Measurements from ENCODE around the gene KLF16.
"Not testable (repeated sequence)": the region's sequence is repeated elsewhere in the genome, so short reads cannot be mapped to it uniquely, and the experiment has no call there.

The KLF16 gene
- total RNA-seq: 11.2 to 18.6 (median 13.5) reads per million in 4 experiments

- no peak for DNase-seq
Observed at GRCh38 chr19:1863328-1863637, at the start of gene KLF16. TSS of gene KLF16 (minus strand) at chr19:1863579. CDS start at chr19:1863497, 82 bp downstream.

DNA sequence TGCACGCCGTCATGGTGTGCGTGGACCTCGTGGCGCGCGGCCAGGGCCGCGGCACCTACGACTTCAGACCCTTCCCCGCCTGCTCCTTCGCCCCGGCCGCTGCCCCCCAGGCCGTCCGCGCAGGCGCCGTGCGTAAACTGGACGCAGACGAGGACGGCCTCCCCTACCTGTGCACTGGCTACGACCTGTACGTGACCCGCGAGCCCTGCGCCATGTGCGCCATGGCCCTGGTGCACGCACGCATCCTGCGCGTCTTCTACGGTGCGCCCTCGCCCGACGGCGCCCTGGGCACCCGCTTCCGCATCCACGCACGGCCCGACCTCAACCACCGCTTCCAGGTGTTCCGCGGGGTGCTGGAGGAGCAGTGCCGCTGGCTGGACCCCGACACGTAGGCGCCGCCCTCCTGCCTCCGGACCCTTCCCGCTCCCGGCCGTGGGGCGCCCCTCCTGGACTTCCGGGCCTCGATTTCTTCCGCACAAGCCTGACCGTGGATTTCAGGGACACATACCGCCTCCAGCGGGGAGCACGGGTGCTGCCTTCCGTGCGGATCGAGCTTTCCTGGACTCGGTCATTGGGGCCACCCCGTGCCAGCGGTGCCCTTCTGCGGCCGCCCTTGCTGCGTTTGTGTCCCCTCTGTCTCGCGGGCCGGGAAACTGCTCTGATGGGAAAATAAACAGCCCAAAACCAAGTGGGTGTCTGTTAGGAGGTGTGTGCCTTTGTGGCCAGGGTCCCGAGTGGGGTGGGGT, 49.6 kb upstream of the KLF16 start:
- DNase-seq: no peak

DNA sequence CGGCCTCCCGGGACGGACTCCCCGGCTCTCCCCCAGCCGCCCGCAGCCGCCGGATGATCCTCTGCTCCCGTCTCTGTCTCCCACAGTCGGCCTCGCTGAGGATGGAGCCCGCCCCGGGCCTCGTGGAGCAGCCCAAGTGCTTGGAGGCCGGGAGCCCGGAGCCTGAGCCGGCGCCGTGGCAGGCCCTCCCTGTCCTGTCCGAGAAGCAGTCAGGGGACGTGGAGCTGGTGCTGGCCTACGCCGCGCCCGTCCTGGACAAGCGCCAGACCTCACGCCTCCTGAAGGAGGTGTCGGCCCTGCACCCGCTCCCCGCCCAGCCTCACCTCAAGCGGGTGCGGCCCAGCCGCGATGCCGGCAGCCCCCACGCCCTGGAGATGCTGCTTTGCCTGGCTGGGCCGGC, 48.6 kb upstream of the KLF16 start:
- DNase-seq: no peak

DNA sequence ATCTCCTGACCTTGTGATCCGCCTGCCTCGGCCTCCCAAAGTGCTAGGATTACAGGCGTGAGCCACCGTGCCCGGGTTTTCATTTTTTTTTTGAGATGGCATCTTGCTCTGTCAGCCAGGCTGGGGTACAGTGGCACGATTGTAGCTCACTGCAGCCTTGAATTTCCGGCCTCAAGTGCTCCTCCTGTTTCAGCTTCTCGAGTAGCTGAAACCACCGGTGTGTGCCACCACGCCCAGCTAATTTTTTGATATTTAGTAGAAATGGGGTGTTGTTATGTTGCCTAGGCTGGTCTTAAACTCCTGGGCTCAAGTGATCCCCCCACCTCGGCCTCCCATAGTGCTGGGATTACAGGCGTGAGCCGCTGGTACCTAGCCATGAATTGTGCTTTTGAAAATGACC, 47.7 kb upstream of the KLF16 start:
- no peak for DNase-seq

DNA sequence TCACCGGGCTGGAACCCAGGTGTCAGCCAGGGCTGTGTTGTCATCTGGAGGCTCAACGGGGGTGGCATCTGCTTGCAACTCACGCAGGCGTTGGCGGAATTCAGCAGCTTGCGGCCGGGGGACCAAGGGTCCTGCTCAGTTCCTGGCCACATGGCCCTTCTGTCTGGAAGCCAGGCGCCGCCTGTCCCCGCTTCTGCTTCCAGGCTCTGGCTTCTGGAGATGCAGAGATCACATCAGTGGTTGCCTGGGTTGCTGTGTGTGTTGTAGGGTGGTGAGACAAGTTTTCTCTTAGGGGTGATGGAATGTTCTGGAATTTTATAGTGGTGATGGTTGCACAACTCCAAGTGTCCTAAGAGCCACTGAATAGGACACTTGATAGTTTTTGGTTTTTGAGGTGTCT, 46.8 kb upstream of the KLF16 start:
- no peak for DNase-seq

DNA sequence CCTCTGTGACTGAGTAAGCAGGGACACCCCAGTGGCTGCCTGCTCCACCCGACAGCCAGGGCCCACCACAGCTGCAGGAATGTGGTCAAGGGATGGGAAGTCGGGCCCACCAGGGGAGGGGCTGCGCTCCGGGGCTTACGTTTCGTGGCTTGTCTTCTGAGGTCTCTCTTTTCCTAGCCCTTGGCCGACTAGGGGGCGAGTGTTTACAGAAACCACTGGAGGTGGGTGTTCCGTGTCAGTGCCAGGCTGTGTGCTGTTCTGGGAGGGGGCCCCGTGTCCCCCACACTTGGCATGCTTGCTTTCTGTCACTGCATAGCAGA, 46.3 kb upstream of the KLF16 start:
- DNase-seq: no peak

GRCh38 chr19:1908364-1908678, 44.9 kb upstream of the KLF16 start:
- DNase-seq: no peak

DNA sequence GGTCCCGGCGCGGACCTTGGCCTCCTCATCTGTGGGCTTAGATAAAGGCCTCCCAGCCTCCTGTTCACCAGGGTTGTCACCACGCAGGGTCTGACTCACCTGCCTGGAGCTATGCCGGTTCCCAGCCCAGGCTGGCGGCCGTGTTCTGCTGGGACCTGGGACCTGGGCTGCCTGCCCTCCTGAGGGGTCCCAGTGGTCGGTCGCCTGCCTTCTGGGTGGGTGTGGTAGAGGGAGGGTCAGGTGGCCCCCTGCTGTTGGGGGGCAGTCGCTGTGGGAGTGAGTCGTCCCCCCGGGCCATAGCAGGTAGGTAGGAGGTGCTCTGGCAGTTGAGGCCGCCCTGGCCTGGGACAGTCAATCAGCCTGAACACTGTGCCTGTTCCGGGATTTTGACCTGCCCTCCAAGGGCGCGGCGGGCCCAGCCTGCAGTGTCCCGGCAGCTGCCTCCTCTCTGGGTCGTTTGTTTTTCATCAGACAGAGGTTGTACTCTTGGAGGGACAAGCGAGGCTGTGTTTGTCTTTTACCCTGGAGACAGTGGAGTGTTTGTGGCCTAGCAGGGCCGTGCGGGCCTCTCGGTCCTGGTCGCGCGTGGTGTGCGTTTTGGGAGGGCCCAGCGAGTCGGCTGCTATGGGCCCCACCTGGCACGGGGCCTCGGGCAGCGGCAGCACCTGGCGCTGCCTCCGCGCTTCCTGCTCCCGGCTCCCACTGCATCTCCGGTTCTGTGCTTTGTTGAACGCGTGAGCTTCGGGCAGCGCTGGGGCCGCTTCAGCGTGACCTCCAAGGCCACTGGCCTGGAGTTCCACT, 44.4 kb upstream of the KLF16 start:
- DNase-seq: no peak

GRCh38 chr19:1906985-1907562, 43.7 kb upstream of the KLF16 start:
- DNase-seq: no peak

GRCh38 chr19:1905863-1906375, 42.5 kb upstream of the KLF16 start:
- DNase-seq: no peak

- DNase-seq: peak; percentile 91
Observed at GRCh38 chr19:1905110-1905862, 41.9 kb upstream of the KLF16 start, which contains the start of the genes ADAT3 and SCAMP4. TSS of gene ADAT3 (plus strand) at chr19:1905399. CDS start at chr19:1912048, 6,649 bp downstream. TSS of gene SCAMP4 (plus strand) at chr19:1905399. CDS start at chr19:1915020, 9,621 bp downstream.

DNA sequence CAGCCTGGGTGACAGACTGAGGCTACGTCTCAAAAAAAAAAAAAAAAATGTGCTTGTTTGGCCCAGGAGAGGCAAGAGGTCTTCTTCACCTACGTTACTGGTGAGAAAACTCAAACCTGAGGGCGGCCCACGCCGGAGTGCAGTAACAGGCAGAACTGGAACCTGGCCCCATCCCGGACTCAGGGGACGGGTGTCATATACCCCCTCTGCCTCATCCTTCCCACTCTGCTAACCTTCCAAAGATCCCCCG, 41.4 kb upstream of the KLF16 start:
- no peak for DNase-seq

DNA sequence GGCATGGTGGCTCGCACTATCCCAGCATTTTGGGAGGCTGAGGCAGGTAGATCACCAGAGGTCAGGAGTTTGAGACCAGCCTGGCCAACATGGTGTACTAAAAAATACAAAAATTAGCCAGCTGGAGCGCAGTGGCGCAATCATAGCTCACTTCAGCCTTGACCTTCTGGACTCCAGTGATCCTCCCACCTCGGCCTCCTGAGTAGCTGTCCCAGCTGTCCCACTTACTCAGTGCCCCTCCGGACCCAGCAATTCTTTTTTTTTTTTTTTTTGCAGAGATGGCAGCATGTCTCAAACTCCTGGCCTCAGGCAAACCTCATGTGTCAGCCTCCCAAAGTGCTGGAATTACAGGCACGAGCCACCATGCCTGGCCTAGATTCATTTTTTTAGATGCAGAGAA, 39.5 kb upstream of the KLF16 start:
- DNase-seq: no peak

DNA sequence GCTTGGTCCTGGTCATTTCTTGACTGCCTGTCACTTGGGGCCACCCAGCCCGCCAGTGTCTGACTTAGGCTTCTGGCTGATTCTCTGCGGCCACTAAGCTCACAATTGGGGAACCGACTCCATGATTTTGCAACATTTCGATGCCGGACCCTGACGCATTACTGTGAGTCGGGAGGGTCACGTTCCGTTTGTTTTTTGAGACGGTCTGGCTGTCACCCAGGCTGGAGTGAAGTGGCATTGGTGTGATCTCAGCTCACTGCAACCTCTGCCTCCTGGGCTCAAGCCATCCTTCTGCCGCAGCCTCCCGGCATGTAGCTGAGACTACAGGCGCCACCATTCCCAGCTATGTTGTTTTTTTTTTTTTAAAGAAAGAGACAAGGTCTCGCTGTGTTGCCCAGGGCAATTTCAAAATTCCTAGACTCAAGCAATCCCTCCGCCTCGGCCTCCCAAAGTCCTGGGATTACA, 38.6 kb upstream of the KLF16 start:
- no peak for DNase-seq

GRCh38 chr19:1896508-1896907, 33.1 kb upstream of the KLF16 start:
- no peak for DNase-seq

DNA sequence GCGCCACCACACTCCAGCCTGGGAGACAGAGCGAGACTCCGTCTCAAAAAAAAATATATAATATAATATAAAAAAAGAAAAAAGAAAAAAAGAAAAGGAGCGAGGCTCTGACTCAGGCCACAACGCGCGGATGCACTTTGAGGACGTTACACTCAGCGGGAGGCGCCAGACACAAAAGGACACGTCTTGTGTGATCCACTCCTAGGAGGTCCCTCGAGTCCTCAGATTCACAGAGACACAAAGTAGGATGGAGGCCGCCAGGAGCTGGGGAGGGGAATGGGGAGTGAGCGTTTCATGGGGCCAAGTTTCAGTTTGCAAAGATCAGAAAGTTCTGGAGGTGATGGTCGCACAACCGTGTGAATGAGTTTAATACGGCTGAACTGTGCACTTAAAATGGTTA, 30.4 kb upstream of the KLF16 start:
- DNase-seq: no peak

DNA sequence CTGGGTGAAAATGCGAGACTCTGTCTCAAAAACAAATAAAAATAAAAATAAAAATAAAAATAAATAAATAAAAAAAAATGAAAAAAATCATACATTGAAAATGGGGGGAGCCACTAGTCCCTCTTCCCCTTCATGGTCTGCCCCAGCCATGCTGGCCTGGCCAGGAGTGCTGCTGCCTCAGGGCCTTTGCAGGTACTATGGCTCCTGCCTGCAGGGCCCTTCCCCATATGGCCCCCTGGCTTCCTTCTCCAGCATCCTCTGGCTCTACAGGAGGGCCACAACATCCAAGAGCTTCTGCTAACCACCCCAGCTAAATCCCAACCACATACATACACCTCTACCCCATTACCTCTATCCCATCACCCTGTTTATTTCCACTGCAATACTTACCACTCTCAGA, 26.5 kb upstream of the KLF16 start:
- DNase-seq: no peak

DNA sequence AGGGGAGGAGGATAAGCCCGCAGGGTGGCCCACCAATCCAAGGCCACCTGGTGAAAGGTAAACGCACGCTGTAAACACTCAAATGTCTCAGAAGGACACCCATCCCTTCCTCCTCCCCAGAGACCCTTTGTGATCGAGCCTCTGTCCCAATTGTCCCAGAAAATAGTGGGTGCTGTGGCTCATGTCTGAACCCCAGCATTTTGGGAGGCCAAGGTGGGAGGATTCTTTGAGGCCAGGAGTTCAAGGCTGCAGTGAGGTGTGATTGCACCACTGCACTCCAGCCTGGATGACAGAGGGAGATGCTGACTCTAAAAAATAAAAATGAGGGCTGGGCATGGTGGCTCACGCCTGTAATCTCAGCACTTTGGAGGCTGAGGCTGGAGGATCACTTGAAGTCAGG, 25.0 kb upstream of the KLF16 start:
- no peak for DNase-seq

DNA sequence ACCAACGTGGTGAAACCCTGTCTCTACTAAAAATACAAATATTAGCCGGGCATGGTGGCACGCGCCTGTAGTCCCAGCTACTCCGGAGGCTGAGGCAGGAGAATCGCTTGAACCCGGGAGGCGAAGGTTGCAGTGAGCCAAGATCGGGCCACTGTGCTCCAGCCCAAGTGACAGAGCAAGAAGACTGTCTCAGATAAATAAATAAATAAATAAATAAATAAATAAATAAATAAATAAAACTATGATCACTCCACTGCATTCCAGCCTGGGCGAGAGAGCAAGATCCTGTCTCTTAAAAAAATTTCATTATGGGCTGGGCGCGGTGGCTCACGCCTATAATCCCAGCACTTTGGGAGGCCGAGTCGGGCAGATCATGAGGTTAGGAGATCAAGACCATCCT, 23.0 kb upstream of the KLF16 start:
- DNase-seq: not testable (repeated sequence)

DNA sequence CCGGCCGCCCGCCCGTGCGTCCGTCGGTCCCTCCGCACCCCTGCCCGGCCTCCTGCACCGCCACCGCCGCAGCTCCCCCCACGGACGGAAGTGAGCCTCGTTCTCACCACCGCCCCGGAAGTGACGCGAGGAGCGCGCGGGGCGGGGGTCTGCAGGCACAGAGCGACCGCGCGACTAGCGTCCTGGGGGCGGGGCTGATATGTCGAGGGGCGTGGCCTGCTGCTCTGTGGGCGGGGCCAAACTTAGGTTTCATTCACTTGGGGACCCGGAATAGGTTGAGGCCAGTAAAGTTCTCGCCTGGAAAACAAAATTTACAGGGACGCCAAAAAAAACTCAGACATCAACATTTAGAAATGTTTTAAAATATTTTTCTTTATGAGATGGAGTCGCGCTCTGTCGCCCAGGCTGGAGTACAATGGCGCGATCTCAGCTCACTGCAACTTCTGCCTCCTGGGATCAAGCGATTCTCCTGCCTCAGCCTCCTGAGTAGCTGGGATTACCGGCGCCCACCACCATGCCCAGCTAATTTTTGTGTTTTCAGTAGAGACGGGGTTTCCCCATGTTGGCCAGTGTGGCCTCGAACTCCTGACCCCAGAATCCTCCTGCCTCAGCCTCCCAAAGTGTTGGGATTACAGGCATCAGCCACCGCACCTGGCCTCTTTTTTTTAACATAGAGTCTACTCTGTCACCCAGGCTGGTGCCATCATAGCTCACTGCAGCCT, 22.2 kb upstream of the KLF16 start, which contains the start of gene ABHD17A:
ABHD17A (minus strand) TSS at position 99 of the 722 bp plus-strand sequence. CDS start 3,930 bp downstream, outside the sequence.
- DNase-seq: peak; percentile 93

DNA sequence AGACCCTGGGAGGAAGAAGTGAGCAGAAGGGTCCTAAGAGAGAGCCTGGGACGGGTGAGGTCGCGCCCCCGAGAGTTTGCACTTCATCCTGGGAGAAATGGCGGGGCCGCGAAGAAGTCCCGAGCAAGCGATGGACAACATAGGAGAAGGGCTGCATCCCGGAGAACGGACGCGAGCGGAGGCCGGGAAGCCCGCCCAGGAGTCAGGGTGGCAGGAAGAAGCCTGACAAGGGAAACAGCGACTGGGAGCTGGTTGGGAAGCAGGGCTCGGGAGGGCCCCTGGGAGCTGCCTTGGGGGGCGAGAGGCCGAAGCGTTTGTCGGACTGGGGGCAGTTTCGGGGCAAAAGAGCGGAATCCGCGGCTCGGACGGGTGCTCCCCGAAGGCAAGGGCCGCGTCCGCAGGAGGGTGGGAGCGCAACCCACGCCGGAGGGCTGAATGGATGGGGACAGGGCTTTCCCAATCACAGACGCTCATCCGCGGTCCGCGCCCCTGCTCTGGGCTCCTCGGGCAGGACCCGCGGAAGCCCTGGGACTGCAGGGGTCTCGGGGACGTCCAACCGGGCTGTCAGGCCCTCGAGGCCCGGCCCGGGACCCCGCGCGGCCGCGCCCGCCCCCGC, 21.4 kb upstream of the KLF16 start:
- no peak for DNase-seq

GRCh38 chr19:1884291-1884718, 20.9 kb upstream of the KLF16 start:
- no peak for DNase-seq
